ENCODE data around the gene DCLRE1B.

Gene DCLRE1B

DNA sequence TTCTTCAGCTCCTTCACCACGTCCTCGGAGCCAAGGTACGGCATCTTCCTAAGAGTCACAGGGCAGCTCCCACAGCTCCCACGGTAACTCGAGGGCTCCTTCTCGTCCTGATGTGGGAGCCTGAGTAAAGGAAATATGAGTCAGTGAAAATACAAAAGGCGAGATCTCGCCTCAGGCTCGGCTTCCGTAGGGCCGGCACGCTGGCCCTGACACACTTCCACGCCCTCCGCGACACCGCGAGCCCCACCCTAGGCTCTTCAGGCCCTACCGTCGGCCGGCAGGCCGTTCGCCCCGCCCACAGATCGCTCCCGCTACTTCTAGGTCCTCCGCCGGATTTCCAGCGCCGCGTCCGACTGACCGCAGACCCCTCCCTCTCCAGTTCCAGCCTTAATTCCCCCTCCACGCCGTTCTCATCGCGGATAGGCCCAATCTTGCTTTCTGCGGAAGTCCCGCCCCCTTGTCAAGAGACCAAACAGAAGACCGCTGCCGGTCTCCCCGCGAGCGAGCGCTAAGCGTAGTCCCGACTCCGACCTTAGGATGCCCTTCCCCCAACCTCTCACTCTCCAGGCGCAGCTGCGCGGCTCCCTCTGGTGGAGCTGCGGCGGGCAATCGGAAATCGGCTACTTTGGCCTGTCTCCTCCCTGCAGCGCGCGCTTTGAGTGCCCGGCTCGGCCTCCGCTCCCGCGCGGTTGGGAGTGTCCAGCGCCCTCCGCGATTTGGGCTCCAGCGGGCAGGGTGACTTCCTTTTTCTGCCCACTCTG, at the start of gene DCLRE1B, which contains the start of gene AP4B1:
TSS of gene DCLRE1B (plus strand) at position 653 of the 761 bp plus-strand sequence. CDS start 261 bp downstream, outside the sequence.
TSS of gene AP4B1 (minus strand) at position 126 of the 761 bp plus-strand sequence. CDS start at position 44, 82 bp downstream.
- H3K36me3 ChIP-seq (ENCODE audit: insufficient read depth, insufficient read length, low read length): peaks cover 61% of the 10 kb centered on the region

GRCh38 chr1:113855630-113856400, 49.3 kb upstream of the DCLRE1B start:
- Histone ChIP-seq H3K9ac (ENCODE audit: insufficient read length, low read depth) (no peak overlapping the region), H3K27me3 (ENCODE audit: insufficient read depth, insufficient read length) (no peaks in the 10 kb centered on the region), H3K9me3 (ENCODE audit: insufficient read depth, low read length) (no peaks in the 10 kb centered on the region), H3K36me3 (ENCODE audit: insufficient read depth, insufficient read length, low read length) (no peaks in the 10 kb centered on the region), H3K4me1 (ENCODE audit: insufficient read depth, insufficient read length) (no peaks in the 10 kb centered on the region), H3K4me3 (ENCODE audit: insufficient read length, low read depth) (no peak overlapping the region)
- TF ChIP-seq SUZ12 (IDR thresholded peaks at IDR 0.05; ENCODE audit: extremely low read depth, insufficient read depth, insufficient read length): no peak
- TF ChIP-seq YY1 (IDR thresholded peaks at IDR 0.05; ENCODE audit: insufficient read depth, insufficient read length): no peak
- no peak for TF ChIP-seq ZNF274 (IDR thresholded peaks at IDR 0.05; ENCODE audit: low read depth, low read length)
- DNase-seq (ENCODE audit: low read depth, low spot score): no peak

More for the DNA sequence above, at the start of gene DCLRE1B, which contains the start of gene AP4B1:
- Histone ChIP-seq H3K9me3 (ENCODE audit: insufficient read depth, low read length) (no peaks in the 10 kb centered on the region), H3K4me1 (ENCODE audit: insufficient read depth, insufficient read length) (no peaks in the 10 kb centered on the region), H3K9ac (ENCODE audit: insufficient read length, low read depth) (peak within 1 kb of the TSS; percentile 99), H3K4me3 (ENCODE audit: insufficient read length, low read depth) (peak within 1 kb of the TSS; percentile 99), H3K27me3 (ENCODE audit: insufficient read depth, insufficient read length) (no peaks in the 10 kb centered on the region)
- DNase-seq (ENCODE audit: low read depth, low spot score): peak; percentile 100
- TF ChIP-seq YY1 (IDR thresholded peaks at IDR 0.05; ENCODE audit: insufficient read depth, insufficient read length) (peak; percentile 36), SUZ12 (IDR thresholded peaks at IDR 0.05; ENCODE audit: extremely low read depth, insufficient read depth, insufficient read length) (no peak), ZNF274 (IDR thresholded peaks at IDR 0.05; ENCODE audit: low read depth, low read length) (no peak)

DNA sequence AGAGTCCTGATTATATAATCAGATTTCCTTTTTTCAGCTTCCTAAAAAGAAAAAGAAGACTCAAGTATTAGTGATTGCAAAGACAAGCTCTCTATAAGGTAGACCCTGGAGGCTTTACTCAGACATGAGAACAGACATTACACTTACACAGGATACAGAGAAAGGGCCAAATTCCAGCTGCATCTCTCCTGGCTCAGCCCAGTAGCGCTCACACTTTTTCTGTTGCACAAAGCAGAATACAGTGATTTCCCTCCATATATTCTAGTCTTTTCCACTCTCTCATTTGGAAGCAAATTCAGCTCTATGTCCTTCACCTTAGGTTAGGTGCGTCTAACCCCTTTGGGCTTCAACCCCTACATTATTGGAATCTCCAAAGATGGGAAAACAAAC, 48.7 kb upstream of the DCLRE1B start:
- no peak for DNase-seq (ENCODE audit: low read depth, low spot score)
- no peaks in the 10 kb centered on the region for H3K4me1 ChIP-seq (ENCODE audit: insufficient read depth, insufficient read length)
- TF ChIP-seq YY1 (IDR thresholded peaks at IDR 0.05; ENCODE audit: insufficient read depth, insufficient read length) (no peak), SUZ12 (IDR thresholded peaks at IDR 0.05; ENCODE audit: extremely low read depth, insufficient read depth, insufficient read length) (no peak), ZNF274 (IDR thresholded peaks at IDR 0.05; ENCODE audit: low read depth, low read length) (no peak)
- no peak overlapping the region for H3K9ac ChIP-seq (ENCODE audit: insufficient read length, low read depth)
- no peak overlapping the region for H3K4me3 ChIP-seq (ENCODE audit: insufficient read length, low read depth)
- no peaks in the 10 kb centered on the region for H3K9me3 ChIP-seq (ENCODE audit: insufficient read depth, low read length)
- no peaks in the 10 kb centered on the region for H3K36me3 ChIP-seq (ENCODE audit: insufficient read depth, insufficient read length, low read length)
- H3K27me3 ChIP-seq (ENCODE audit: insufficient read depth, insufficient read length): no peaks in the 10 kb centered on the region

- DNase-seq (ENCODE audit: low read depth, low spot score): no peak
- no peak for TF ChIP-seq ZNF274 (IDR thresholded peaks at IDR 0.05; ENCODE audit: low read depth, low read length)
- no peak for TF ChIP-seq SUZ12 (IDR thresholded peaks at IDR 0.05; ENCODE audit: extremely low read depth, insufficient read depth, insufficient read length)
- no peak for TF ChIP-seq YY1 (IDR thresholded peaks at IDR 0.05; ENCODE audit: insufficient read depth, insufficient read length)
- Histone ChIP-seq H3K9me3 (ENCODE audit: insufficient read depth, low read length) (no peaks in the 10 kb centered on the region), H3K27me3 (ENCODE audit: insufficient read depth, insufficient read length) (no peaks in the 10 kb centered on the region), H3K36me3 (ENCODE audit: insufficient read depth, insufficient read length, low read length) (no peaks in the 10 kb centered on the region), H3K4me1 (ENCODE audit: insufficient read depth, insufficient read length) (no peaks in the 10 kb centered on the region), H3K9ac (ENCODE audit: insufficient read length, low read depth) (no peak overlapping the region), H3K4me3 (ENCODE audit: insufficient read length, low read depth) (no peak overlapping the region)
These were observed 47.4 kb upstream of the DCLRE1B start for GRCh38 chr1:113857776-113858175.

DNA sequence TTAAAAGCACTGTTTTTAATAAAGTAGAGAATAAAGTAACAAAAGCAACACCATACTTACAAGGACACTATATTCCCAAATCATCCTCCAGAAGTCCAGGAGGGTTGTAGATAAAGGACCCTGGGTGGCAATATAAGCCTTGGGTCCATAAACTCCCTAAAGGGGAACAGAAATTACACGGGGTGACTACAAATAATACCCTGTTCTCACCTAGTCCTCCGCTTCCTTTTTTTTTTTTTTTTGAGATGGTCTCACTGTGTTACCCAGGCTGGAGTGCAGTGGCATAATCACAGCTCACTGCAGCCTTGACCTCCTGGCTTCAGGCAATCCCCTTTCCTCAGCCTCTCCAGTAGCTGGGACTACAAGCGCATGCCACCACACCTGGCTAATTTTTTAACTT, 46.7 kb upstream of the DCLRE1B start:
- TF ChIP-seq YY1 (IDR thresholded peaks at IDR 0.05; ENCODE audit: insufficient read depth, insufficient read length) (no peak), SUZ12 (IDR thresholded peaks at IDR 0.05; ENCODE audit: extremely low read depth, insufficient read depth, insufficient read length) (no peak), ZNF274 (IDR thresholded peaks at IDR 0.05; ENCODE audit: low read depth, low read length) (no peak)
- no peaks in the 10 kb centered on the region for H3K4me1 ChIP-seq (ENCODE audit: insufficient read depth, insufficient read length)
- no peaks in the 10 kb centered on the region for H3K27me3 ChIP-seq (ENCODE audit: insufficient read depth, insufficient read length)
- DNase-seq (ENCODE audit: low read depth, low spot score): no peak
- no peaks in the 10 kb centered on the region for H3K36me3 ChIP-seq (ENCODE audit: insufficient read depth, insufficient read length, low read length)
- H3K9me3 ChIP-seq (ENCODE audit: insufficient read depth, low read length): no peaks in the 10 kb centered on the region
- no peak overlapping the region for H3K4me3 ChIP-seq (ENCODE audit: insufficient read length, low read depth)
- no peak overlapping the region for H3K9ac ChIP-seq (ENCODE audit: insufficient read length, low read depth)

- Histone ChIP-seq H3K27me3 (ENCODE audit: insufficient read depth, insufficient read length) (no peaks in the 10 kb centered on the region), H3K36me3 (ENCODE audit: insufficient read depth, insufficient read length, low read length) (no peaks in the 10 kb centered on the region), H3K4me1 (ENCODE audit: insufficient read depth, insufficient read length) (no peaks in the 10 kb centered on the region), H3K9ac (ENCODE audit: insufficient read length, low read depth) (no peak overlapping the region), H3K4me3 (ENCODE audit: insufficient read length, low read depth) (no peak overlapping the region), H3K9me3 (ENCODE audit: insufficient read depth, low read length) (no peaks in the 10 kb centered on the region)
- TF ChIP-seq YY1 (IDR thresholded peaks at IDR 0.05; ENCODE audit: insufficient read depth, insufficient read length) (no peak), SUZ12 (IDR thresholded peaks at IDR 0.05; ENCODE audit: extremely low read depth, insufficient read depth, insufficient read length) (no peak), ZNF274 (IDR thresholded peaks at IDR 0.05; ENCODE audit: low read depth, low read length) (no peak)
- no peak for DNase-seq (ENCODE audit: low read depth, low spot score)
These were observed 46.1 kb upstream of the DCLRE1B start for GRCh38 chr1:113858982-113859381.

All from NT2/D1 (cell line).